PC-9 (cell line): Measurements from ENCODE around the gene CDC14C. TPM values are rescaled to one million over a fixed set of nuclear protein-coding genes. Genes with fewer than 3 reads are reported as not detected.

Experiments
- BruUV-seq: library from RNA; stranded (reverse); fragments of 400-500 nt; replicated peaks from 2 replicates; lab custom pipeline; 2021; lab: Mats Ljungman, UMichigan
- CTCF ChIA-PET: fragments of 300-600 bp; sonication (Branson Sonifier 250); formaldehyde crosslinking; loops from one replicate; lab custom pipeline; 2022; ENCODE audit warnings: antibody characterized with exemption; lab: Charles Lee
- POLR2A ChIA-PET: fragments of 300-600 bp; sonication (Branson Sonifier 250); formaldehyde crosslinking; loops from one replicate; lab custom pipeline; 2022; ENCODE audit warnings: antibody characterized with exemption; ENCODE audit not compliant: unreplicated experiment; lab: Charles Lee
- DNase-seq, 2 experiments: peaks; one replicate each; pipeline versions ENCODE4 v3.0.0 to v3.0.0-alpha.2; 2015 to 2022; ENCODE audit warnings: mixed read lengths in 1 of 2
- H2AFZ ChIP-seq: fragments of 200-600 bp; sonication (generic); 2 replicates; pipeline ENCODE4 v1.8.1; 2017; ENCODE audit warnings: antibody characterized with exemption
- H3F3A ChIP-seq: fragments of 200-600 bp; sonication (generic); 2 replicates; pipeline ENCODE4 v1.8.1; 2017; ENCODE audit warnings: antibody characterized with exemption, mild to moderate bottlenecking, low read depth; ENCODE audit not compliant: insufficient read depth
- H3K27ac ChIP-seq: fragments of 200-600 bp; sonication (generic); 2 replicates; pipeline ENCODE4 v1.6.1; 2016; ENCODE audit warnings: mixed run types
- H3K27me3 ChIP-seq: fragments of 200-600 bp; sonication (generic); 2 replicates; pipeline ENCODE4 v1.6.1; 2016; ENCODE audit warnings: low read depth, mixed run types; ENCODE audit not compliant: insufficient read depth
- H3K36me3 ChIP-seq: fragments of 200-600 bp; sonication (generic); 2 replicates; pipeline ENCODE4 v1.6.1; 2016; ENCODE audit warnings: low read depth, mixed run types
- H3K4me1 ChIP-seq: fragments of 200-600 bp; sonication (generic); replicated peaks from 2 replicates; pipeline ENCODE4 v1.6.1; 2016; ENCODE audit warnings: mixed run types; ENCODE audit not compliant: insufficient read depth
- H3K4me2 ChIP-seq: fragments of 200-600 bp; sonication (generic); 2 replicates; pipeline ENCODE4 v1.6.1; 2017; ENCODE audit warnings: mixed run types
- H3K4me3 ChIP-seq: fragments of 200-600 bp; sonication (generic); 2 replicates; pipeline ENCODE4 v1.6.1; 2016; ENCODE audit warnings: mixed run types
- H3K79me2 ChIP-seq: fragments of 200-600 bp; sonication (generic); 2 replicates; pipeline ENCODE4 v1.6.1; 2017; ENCODE audit warnings: low read depth, mixed run types
- H3K9me2 ChIP-seq: fragments of 200-600 bp; sonication (generic); 2 replicates; pipeline ENCODE4 v1.8.1; 2017; ENCODE audit warnings: mild to moderate bottlenecking; ENCODE audit not compliant: insufficient read depth
- H3K9me3 ChIP-seq: fragments of 200-600 bp; sonication (generic); 2 replicates; pipeline ENCODE4 v1.8.1; 2016; ENCODE audit warnings: low read depth; ENCODE audit not compliant: insufficient read depth
- H4K20me1 ChIP-seq: fragments of 200-600 bp; sonication (generic); 2 replicates; pipeline ENCODE4 v1.8.1; 2017; ENCODE audit not compliant: insufficient read depth
- EZH2 ChIP-seq: fragments of 200-600 bp; sonication (generic); IDR thresholded peaks from 2 replicates; pipeline ENCODE4 v1.8.0; 2017; ENCODE audit warnings: antibody characterized with exemption, low read depth
- intact Hi-C: fragments of 100-400 bp; cut with micrococcal nuclease; formaldehyde crosslinking; loops from one replicate; pipeline ENCODE4 v1.10.0; 2022; ENCODE audit not compliant: unreplicated experiment
- total RNA-seq: library from RNA; stranded (reverse); gene quantifications from 2 replicates; pipeline ENCODE4 v1.2.3, GENCODE V29; 2021
- TF ChIP-seq, protein P1 (sequence below): fragments of 200-600 bp; sonication (generic); conservative IDR thresholded peaks from 2 replicates; pipeline ENCODE4 v1.6.1; 2017; ENCODE audit warnings: mixed run types, antibody characterized with exemption, mild to moderate bottlenecking, moderate library complexity

Gene CDC14C
- total RNA-seq, 1 experiment from 2014 or later: not detected

DNA sequence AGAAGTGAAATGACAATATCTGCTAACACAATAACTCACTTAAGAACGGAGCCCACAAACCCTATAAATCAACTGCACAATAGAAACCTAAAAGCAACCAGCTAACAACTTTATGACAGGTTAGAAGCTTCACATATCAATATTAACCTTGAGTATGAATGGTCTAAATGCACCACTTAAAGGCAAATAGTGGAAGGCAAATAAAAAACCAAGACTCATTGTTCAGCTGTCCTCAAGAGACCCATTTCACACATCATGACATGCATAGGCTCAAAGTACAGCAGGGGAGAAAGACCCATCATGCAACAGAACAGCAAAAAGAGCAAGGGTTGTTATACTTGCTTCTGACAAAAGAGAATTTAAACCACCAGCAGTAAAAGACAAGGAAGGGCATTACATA, 46.8 kb downstream of the CDC14C start:
- Histone ChIP-seq H3K4me3 (no peak overlapping the region), H3K9me3 (no peaks in the 10 kb centered on the region), H3K27me3 (no peaks in the 10 kb centered on the region), H3F3A (no peaks in the 10 kb centered on the region), H3K9me2 (no peaks in the 10 kb centered on the region), H4K20me1 (no peaks in the 10 kb centered on the region), H3K36me3 (no peaks in the 10 kb centered on the region), H2AFZ (no peak overlapping the region), H3K4me1 (no peaks in the 10 kb centered on the region), H3K4me2 (no peak overlapping the region), H3K27ac (no peak overlapping the region), H3K79me2 (no peaks in the 10 kb centered on the region)
- CTCF ChIA-PET: no interaction called here
- DNase-seq: no peak
- TF ChIP-seq, protein P1, sequence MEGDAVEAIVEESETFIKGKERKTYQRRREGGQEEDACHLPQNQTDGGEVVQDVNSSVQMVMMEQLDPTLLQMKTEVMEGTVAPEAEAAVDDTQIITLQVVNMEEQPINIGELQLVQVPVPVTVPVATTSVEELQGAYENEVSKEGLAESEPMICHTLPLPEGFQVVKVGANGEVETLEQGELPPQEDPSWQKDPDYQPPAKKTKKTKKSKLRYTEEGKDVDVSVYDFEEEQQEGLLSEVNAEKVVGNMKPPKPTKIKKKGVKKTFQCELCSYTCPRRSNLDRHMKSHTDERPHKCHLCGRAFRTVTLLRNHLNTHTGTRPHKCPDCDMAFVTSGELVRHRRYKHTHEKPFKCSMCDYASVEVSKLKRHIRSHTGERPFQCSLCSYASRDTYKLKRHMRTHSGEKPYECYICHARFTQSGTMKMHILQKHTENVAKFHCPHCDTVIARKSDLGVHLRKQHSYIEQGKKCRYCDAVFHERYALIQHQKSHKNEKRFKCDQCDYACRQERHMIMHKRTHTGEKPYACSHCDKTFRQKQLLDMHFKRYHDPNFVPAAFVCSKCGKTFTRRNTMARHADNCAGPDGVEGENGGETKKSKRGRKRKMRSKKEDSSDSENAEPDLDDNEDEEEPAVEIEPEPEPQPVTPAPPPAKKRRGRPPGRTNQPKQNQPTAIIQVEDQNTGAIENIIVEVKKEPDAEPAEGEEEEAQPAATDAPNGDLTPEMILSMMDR: no peak
- no peak for TF ChIP-seq EZH2
- POLR2A ChIA-PET: no interaction called here
- BruUV-seq: no TSS peak
- intact Hi-C loops: no loop called here

DNA sequence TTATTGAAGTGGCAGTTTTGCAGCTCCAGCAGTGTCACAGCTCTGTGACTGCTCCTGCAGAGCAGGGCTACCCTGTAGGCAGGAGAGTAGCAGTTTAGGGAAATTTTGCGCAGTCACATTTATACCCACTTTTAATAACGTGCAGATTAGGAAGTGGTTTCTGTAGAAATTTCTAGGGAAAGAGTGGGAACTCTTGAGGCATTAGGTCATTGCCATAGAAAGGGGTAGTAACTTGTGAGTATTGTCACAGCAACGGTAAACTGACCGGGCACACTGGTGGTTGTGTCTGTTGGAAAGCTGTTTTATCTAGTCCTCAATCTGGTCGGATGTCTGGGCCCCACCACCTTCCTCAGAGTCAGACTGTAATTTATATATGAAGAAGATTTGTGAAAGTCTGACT, 51.9 kb downstream of the CDC14C start:
- CTCF ChIA-PET: no interaction called here

DNA sequence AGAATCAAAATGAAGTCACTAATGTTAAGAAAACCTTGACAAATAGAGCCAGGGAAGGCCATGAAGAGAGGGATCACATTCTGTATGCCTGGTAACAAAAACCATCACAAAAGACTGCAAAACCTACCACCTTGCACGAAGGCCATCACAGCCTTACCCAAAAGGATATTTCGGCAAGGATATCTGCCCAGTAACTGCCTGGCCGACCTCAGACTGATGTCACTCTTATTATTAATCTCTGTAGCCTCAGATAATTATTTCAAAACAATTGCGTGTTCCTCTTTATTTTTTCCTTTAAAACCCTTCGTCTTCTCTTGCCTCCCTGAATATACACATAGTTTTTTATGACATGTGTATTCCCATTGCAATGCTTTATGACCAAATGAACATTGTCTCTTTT, 52.5 kb downstream of the CDC14C start:
- Histone ChIP-seq H3F3A (no peaks in the 10 kb centered on the region), H3K36me3 (no peaks in the 10 kb centered on the region), H3K27ac (no peak overlapping the region), H3K4me2 (no peak overlapping the region), H3K9me2 (no peaks in the 10 kb centered on the region), H2AFZ (no peak overlapping the region), H4K20me1 (no peaks in the 10 kb centered on the region), H3K4me3 (no peak overlapping the region), H3K27me3 (no peaks in the 10 kb centered on the region), H3K4me1 (no peaks in the 10 kb centered on the region), H3K9me3 (no peaks in the 10 kb centered on the region), H3K79me2 (no peaks in the 10 kb centered on the region)
- no TSS peak for BruUV-seq
- intact Hi-C loops: no loop called here
- TF ChIP-seq EZH2: no peak
- TF ChIP-seq, protein P1: no peak
- DNase-seq: no peak
- ChIA-PET CTCF (no interaction called here), POLR2A (no interaction called here)

More for the DNA sequence above, 51.9 kb downstream of the CDC14C start:
- Histone ChIP-seq H3K9me2 (no peaks in the 10 kb centered on the region), H3K27ac (no peak overlapping the region), H3K27me3 (no peaks in the 10 kb centered on the region), H3K9me3 (no peaks in the 10 kb centered on the region), H3K79me2 (no peaks in the 10 kb centered on the region), H2AFZ (no peak overlapping the region), H3K4me1 (no peaks in the 10 kb centered on the region), H3K4me2 (no peak overlapping the region), H4K20me1 (no peaks in the 10 kb centered on the region), H3K36me3 (no peaks in the 10 kb centered on the region), H3F3A (no peaks in the 10 kb centered on the region), H3K4me3 (no peak overlapping the region)
- DNase-seq: no peak
- BruUV-seq: no TSS peak
- intact Hi-C loops: no loop called here
- POLR2A ChIA-PET: no interaction called here
- no peak for TF ChIP-seq EZH2
- TF ChIP-seq, protein P1: no peak
